GM23248 (cell line): ENCODE results near the gene FAM13C.

Experiments used
- EZH2 ChIP-seq: fragments of 200-600 bp; sonication (generic); IDR thresholded peaks from 2 replicates; pipeline ENCODE4 v1.6.1; 2018; ENCODE audit warnings: antibody characterized with exemption, mild to moderate bottlenecking; ENCODE audit not compliant: insufficient read depth, poor library complexity, severe bottlenecking
- EZH2phosphoT487 ChIP-seq: fragments of 200-600 bp; sonication (generic); IDR thresholded peaks from 2 replicates; pipeline ENCODE4 v1.6.1; 2018; ENCODE audit warnings: antibody characterized with exemption, moderate library complexity, mild to moderate bottlenecking, low read depth; ENCODE audit not compliant: insufficient read depth

- TF ChIP-seq EZH2phosphoT487 (no peak), EZH2 (no peak)
Observed at GRCh38 chr10:59366290-59366689, 3.9 kb upstream of the FAM13C start.
